ENCODE results near the gene COA1. TPM values are rescaled to one million over a fixed set of nuclear protein-coding genes. Genes with fewer than 3 reads are reported as not detected.
"Not testable (repeated sequence)": the region's sequence is repeated elsewhere in the genome, so short reads cannot be mapped to it uniquely, and the experiment has no call there.

COA1 gene
- total and polyA plus RNA-seq, 2 donors (not counting 1 experiment from before 2014, with no cell fraction given) = 28.7 to 72.7 TPM

DNA sequence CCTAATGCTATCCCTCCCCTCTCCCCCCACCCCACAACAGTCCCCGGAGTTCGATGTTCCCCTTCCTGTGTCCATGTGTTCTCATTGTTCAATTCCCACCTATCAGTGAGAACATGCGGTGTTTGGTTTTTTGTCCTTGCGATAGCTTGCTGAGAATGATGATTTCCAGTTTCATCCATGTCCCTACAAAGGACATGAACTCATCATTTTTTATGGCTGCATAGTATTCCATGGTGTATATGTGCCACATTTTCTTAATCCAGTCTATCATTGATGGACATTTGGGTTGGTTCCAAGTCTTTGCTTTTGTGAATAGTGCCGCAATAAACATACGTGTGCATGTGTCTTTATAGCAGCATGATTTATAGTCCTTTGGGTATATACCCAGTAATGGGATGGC lies 43.9 kb upstream of the COA1 start:
- CTCF ChIA-PET, H3K27ac Mint-ChIP-seq: not testable (repeated sequence)

DNA sequence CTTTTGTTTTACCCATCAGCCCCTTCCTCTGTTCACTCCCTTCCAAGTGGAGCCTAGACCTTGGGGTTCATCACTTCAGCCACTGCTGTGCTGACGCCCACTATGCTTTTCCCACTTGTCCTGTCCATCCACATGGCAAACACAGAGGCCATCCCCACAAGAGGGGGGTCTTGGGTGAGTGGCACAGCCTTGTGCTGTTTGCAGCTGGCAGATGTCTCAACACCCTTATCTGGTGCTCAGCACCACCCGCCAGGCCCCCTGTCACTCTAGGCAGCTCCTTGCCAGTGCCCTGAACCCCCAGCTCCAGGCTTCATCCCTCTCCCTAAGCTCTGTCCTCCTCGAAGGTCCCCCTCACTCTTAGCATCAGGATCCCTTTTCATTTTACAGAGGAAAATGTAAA lies 42.2 kb upstream of the COA1 start:
- Mint-ChIP-seq H3K27ac (no peak overlapping the region), H3K4me3 (no peak overlapping the region), H3K27me3 (no peaks in the 10 kb centered on the region), H3K4me1 (no peaks in the 10 kb centered on the region), H3K9me3 (ENCODE audit: insufficient read depth) (peaks cover 2% of the 10 kb centered on the region)
- POLR2A ChIA-PET = no interaction called here
- Histone ChIP-seq H3K36me3 (replicated peaks in 1 of 2; ENCODE audit: control extremely low read depth in 1 of 2, control insufficient read depth in 1 of 2, extremely low read depth in 1 of 2, insufficient read depth in 2 of 2, low read length in 1 of 2) (no peaks in the 10 kb centered on the region), H4K20me1 (ENCODE audit: control insufficient read depth, insufficient read depth, low read length, poor library complexity, severe bottlenecking) (no peaks in the 10 kb centered on the region), H3K9me3 (ENCODE audit: control extremely low read depth in 1 of 3, control insufficient read depth in 2 of 3, insufficient read depth in 1 of 3, low read length in 2 of 3) (no peaks in the 10 kb centered on the region), H3K27me3 (replicated peaks in 1 of 4; ENCODE audit: control extremely low read depth in 1 of 4, control insufficient read depth in 3 of 4, insufficient read depth in 4 of 4, low read length in 3 of 4) (no peaks in the 10 kb centered on the region), H3K79me2 (ENCODE audit: control insufficient read depth, insufficient read depth, low read length) (no peaks in the 10 kb centered on the region), H3K4me1 (ENCODE audit: control insufficient read depth in 2 of 2, insufficient read depth in 2 of 2, low read length in 2 of 2) (no peaks in the 10 kb centered on the region), H3K27ac (ENCODE audit: low read length in 2 of 2) (no peak overlapping the region), H3K4me2 (replicated peaks; ENCODE audit: low read depth, low read length, poor library complexity, severe bottlenecking) (no peak overlapping the region), H3K9ac (ENCODE audit: low read length) (no peak overlapping the region), H2AFZ (ENCODE audit: insufficient read depth, low read depth, low read length, poor library complexity, severe bottlenecking) (no peak overlapping the region), H3K4me3 (ENCODE audit: control extremely low read depth in 1 of 5, extremely low read depth in 1 of 5, insufficient read depth in 1 of 5, low read depth in 2 of 5, low read length in 4 of 5) (no peak overlapping the region)
- TF ChIP-seq, protein P1, sequence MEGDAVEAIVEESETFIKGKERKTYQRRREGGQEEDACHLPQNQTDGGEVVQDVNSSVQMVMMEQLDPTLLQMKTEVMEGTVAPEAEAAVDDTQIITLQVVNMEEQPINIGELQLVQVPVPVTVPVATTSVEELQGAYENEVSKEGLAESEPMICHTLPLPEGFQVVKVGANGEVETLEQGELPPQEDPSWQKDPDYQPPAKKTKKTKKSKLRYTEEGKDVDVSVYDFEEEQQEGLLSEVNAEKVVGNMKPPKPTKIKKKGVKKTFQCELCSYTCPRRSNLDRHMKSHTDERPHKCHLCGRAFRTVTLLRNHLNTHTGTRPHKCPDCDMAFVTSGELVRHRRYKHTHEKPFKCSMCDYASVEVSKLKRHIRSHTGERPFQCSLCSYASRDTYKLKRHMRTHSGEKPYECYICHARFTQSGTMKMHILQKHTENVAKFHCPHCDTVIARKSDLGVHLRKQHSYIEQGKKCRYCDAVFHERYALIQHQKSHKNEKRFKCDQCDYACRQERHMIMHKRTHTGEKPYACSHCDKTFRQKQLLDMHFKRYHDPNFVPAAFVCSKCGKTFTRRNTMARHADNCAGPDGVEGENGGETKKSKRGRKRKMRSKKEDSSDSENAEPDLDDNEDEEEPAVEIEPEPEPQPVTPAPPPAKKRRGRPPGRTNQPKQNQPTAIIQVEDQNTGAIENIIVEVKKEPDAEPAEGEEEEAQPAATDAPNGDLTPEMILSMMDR (IDR thresholded peaks at IDR 0.05) = no peak
- TF ChIP-seq EZH2 (IDR thresholded peaks at IDR 0.05; ENCODE audit: borderline replicate concordance, insufficient read depth, low read depth, low read length, poor library complexity, severe bottlenecking) = no peak
- DNase-seq (no peak), ATAC-seq (ENCODE audit: low read depth) (no peak)
- intact Hi-C loops (cut with micrococcal nuclease) = no loop called here
- WGBS (ENCODE audit: insufficient coverage) = 95% methylated on average over 3 of the region's 3 CpGs
- CTCF ChIA-PET = interaction anchor here (0.7 kb wide), 1 partner anchor 893 kb away, joined by 4 read pairs; no protein-coding TSS in a partner anchor

More for the DNA sequence above, 43.9 kb upstream of the COA1 start:
- intact Hi-C loops (cut with micrococcal nuclease); H3K9me3 ChIP-seq (ENCODE audit: control extremely low read depth in 1 of 3, control insufficient read depth in 2 of 3, insufficient read depth in 1 of 3, low read length in 2 of 3); H3K27me3 ChIP-seq (replicated peaks in 1 of 4; ENCODE audit: control extremely low read depth in 1 of 4, control insufficient read depth in 3 of 4, insufficient read depth in 4 of 4, low read length in 3 of 4); H3K4me1 ChIP-seq (ENCODE audit: control insufficient read depth in 2 of 2, insufficient read depth in 2 of 2, low read length in 2 of 2); ATAC-seq (ENCODE audit: low read depth); DNase-seq; H3K4me2 ChIP-seq (replicated peaks; ENCODE audit: low read depth, low read length, poor library complexity, severe bottlenecking); H3K79me2 ChIP-seq (ENCODE audit: control insufficient read depth, insufficient read depth, low read length); H3K9me3 Mint-ChIP-seq (ENCODE audit: insufficient read depth); H3K9ac ChIP-seq (ENCODE audit: low read length); H4K20me1 ChIP-seq (ENCODE audit: control insufficient read depth, insufficient read depth, low read length, poor library complexity, severe bottlenecking); H3K4me3 ChIP-seq (ENCODE audit: control extremely low read depth in 1 of 5, extremely low read depth in 1 of 5, insufficient read depth in 1 of 5, low read depth in 2 of 5, low read length in 4 of 5); H3K4me3 Mint-ChIP-seq; H3K27me3 Mint-ChIP-seq; POLR2A ChIA-PET; H3K27ac ChIP-seq (ENCODE audit: low read length in 2 of 2); H3K4me1 Mint-ChIP-seq; H2AFZ ChIP-seq (ENCODE audit: insufficient read depth, low read depth, low read length, poor library complexity, severe bottlenecking); H3K36me3 ChIP-seq (replicated peaks in 1 of 2; ENCODE audit: control extremely low read depth in 1 of 2, control insufficient read depth in 1 of 2, extremely low read depth in 1 of 2, insufficient read depth in 2 of 2, low read length in 1 of 2): not testable (repeated sequence)
- WGBS (ENCODE audit: insufficient coverage) = no CpG with 5 or more reads among the region's 6 CpGs
